ENCODE results near the gene FADS2.
"Not testable (repeated sequence)": the region's sequence is repeated elsewhere in the genome, so short reads cannot be mapped to it uniquely, and the experiment has no call there.

Gene FADS2

GRCh38 chr11:61868571-61869428 is 40.7 kb downstream of the FADS2 start:
- no peak for DNase-seq (ENCODE audit: low spot score)

- DNase-seq (ENCODE audit: low spot score), result no peak
These were observed 41.3 kb downstream of the FADS2 start for GRCh38 chr11:61869429-61869707.

- DNase-seq (ENCODE audit: low spot score), result no peak
These were observed 41.8 kb downstream of the FADS2 start for GRCh38 chr11:61869708-61870451.

GRCh38 chr11:61870541-61871031 is 42.5 kb downstream of the FADS2 start:
- no peak for DNase-seq (ENCODE audit: low spot score)

GRCh38 chr11:61871158-61871597 is 43.1 kb downstream of the FADS2 start:
- peak; percentile 27 for DNase-seq (ENCODE audit: low spot score)

- DNase-seq (ENCODE audit: low spot score), result no peak
These were observed 45.0 kb downstream of the FADS2 start for GRCh38 chr11:61872935-61873565.

GRCh38 chr11:61873588-61874376 is 45.7 kb downstream of the FADS2 start:
- no peak for DNase-seq (ENCODE audit: low spot score)

GRCh38 chr11:61874377-61874809 is 46.3 kb downstream of the FADS2 start:
- DNase-seq (ENCODE audit: low spot score), result no peak

GRCh38 chr11:61874853-61875252 is 46.8 kb downstream of the FADS2 start:
- DNase-seq (ENCODE audit: low spot score), result no peak

GRCh38 chr11:61875698-61876097 is 47.6 kb downstream of the FADS2 start:
- DNase-seq (ENCODE audit: low spot score), result no peak

GRCh38 chr11:61879152-61879551 is 51.1 kb downstream of the FADS2 start:
- DNase-seq (ENCODE audit: low spot score), result no peak

GRCh38 chr11:61880031-61880430 is 51.9 kb downstream of the FADS2 start:
- DNase-seq (ENCODE audit: low spot score), result no peak

- DNase-seq (ENCODE audit: low spot score), result no peak
These were observed 52.4 kb downstream of the FADS2 start for GRCh38 chr11:61880454-61880853.

GRCh38 chr11:61881397-61881796 is 53.3 kb downstream of the FADS2 start:
- no peak for DNase-seq (ENCODE audit: low spot score)

- DNase-seq (ENCODE audit: low spot score), result not testable (repeated sequence)
These were observed 54.2 kb downstream of the FADS2 start for GRCh38 chr11:61882267-61882666.

- no peak for DNase-seq (ENCODE audit: low spot score)
These were observed 54.8 kb downstream of the FADS2 start for GRCh38 chr11:61882879-61883278.

GRCh38 chr11:61883327-61883726 is 55.2 kb downstream of the FADS2 start:
- DNase-seq (ENCODE audit: low spot score), result no peak

- DNase-seq (ENCODE audit: low spot score), result no peak
These were observed 55.8 kb downstream of the FADS2 start for GRCh38 chr11:61883947-61884346.

GRCh38 chr11:61885166-61885778 is 57.2 kb downstream of the FADS2 start:
- DNase-seq (ENCODE audit: low spot score), result no peak

- no peak for DNase-seq (ENCODE audit: low spot score)
These were observed 57.9 kb downstream of the FADS2 start for GRCh38 chr11:61885784-61886580.

- no peak for DNase-seq (ENCODE audit: low spot score)
These were observed 58.5 kb downstream of the FADS2 start for GRCh38 chr11:61886643-61887042.
